Activated CD4-positive, alpha-beta T cell treated with anti-CD3 and anti-CD28 coated beads, Interleukin-2, amount 50 U/mL, for 24 hours (primary cell): ENCODE results near the gene TRAPPC2.
"Not testable (repeated sequence)": the region's sequence is repeated elsewhere in the genome, so short reads cannot be mapped to it uniquely, and the experiment has no call there.

Experiments
- DNase-seq, 2 donors: peaks; one replicate each; pipeline ENCODE4 v3.0.0-alpha.2; 2020; ENCODE audit warnings: low read depth in 1 of 2, low spot score in 1 of 2

Gene TRAPPC2

GRCh38 chrX:13748486-13748885, 14.1 kb upstream of the TRAPPC2 start:
- no peak for DNase-seq

- DNase-seq = no peak
These were observed 13.4 kb upstream of the TRAPPC2 start for GRCh38 chrX:13747836-13748235.

GRCh38 chrX:13742397-13743176, 8.2 kb upstream of the TRAPPC2 start:
- no peak for DNase-seq

- no peak for DNase-seq
These were observed 7.3 kb upstream of the TRAPPC2 start for GRCh38 chrX:13741695-13742094.

GRCh38 chrX:13733506-13733905, 914 bp downstream of the TRAPPC2 start:
- DNase-seq = no peak

- no peak for DNase-seq
These were observed 2.0 kb downstream of the TRAPPC2 start for GRCh38 chrX:13732246-13733067.

GRCh38 chrX:13730523-13730922, 3.9 kb downstream of the TRAPPC2 start:
- DNase-seq = not testable (repeated sequence)

GRCh38 chrX:13726583-13726982, 7.8 kb downstream of the TRAPPC2 start:
- DNase-seq = not testable (repeated sequence)

GRCh38 chrX:13724878-13725277, 9.5 kb downstream of the TRAPPC2 start:
- DNase-seq = not testable (repeated sequence)

GRCh38 chrX:13721819-13722519, 12.5 kb downstream of the TRAPPC2 start:
- DNase-seq = no peak

- no peak for DNase-seq
These were observed 13.0 kb downstream of the TRAPPC2 start for GRCh38 chrX:13721371-13721770.

GRCh38 chrX:13719192-13719856, 15.1 kb downstream of the TRAPPC2 start:
- DNase-seq = no peak

GRCh38 chrX:13717700-13718472, 16.5 kb downstream of the TRAPPC2 start:
- no peak for DNase-seq

GRCh38 chrX:13716905-13717304, 17.5 kb downstream of the TRAPPC2 start:
- DNase-seq = no peak

- no peak for DNase-seq
These were observed 18.0 kb downstream of the TRAPPC2 start for GRCh38 chrX:13716455-13716854.

- DNase-seq = no peak
These were observed 23.3 kb downstream of the TRAPPC2 start for GRCh38 chrX:13711141-13711540.

- DNase-seq = no peak
These were observed 30.8 kb downstream of the TRAPPC2 start for GRCh38 chrX:13703589-13703988.

- DNase-seq = no peak
These were observed 31.3 kb downstream of the TRAPPC2 start for GRCh38 chrX:13703135-13703534.

- DNase-seq = no peak
These were observed 32.2 kb downstream of the TRAPPC2 start for GRCh38 chrX:13702111-13702789.

GRCh38 chrX:13700380-13700779, 34.0 kb downstream of the TRAPPC2 start:
- DNase-seq = no peak
